GM12892 (cell line): ENCODE results near the gene MFAP4.

Source experiments
- DNase-seq: peaks from one replicate; pipeline ENCODE4 v3.0.0; 2011; ENCODE audit not compliant: insufficient read length
- FAIRE-seq: peaks from 2 replicates; lab custom pipeline; 2011; peaks lifted over from hg19 to GRCh38; lab: Jason Lieb, UNC
- POLR2A ChIP-seq: IDR thresholded peaks from 2 replicates; pipeline ENCODE4 v1.6.1; 2011; ENCODE audit warnings: low read depth, low read length, control low read depth
- POLR2AphosphoS5 ChIP-seq: IDR thresholded peaks from 2 replicates; pipeline ENCODE4 v1.6.1; 2011; ENCODE audit warnings: low read depth, low read length, control low read depth
- TAF1 ChIP-seq: IDR thresholded peaks from 2 replicates; pipeline ENCODE4 v1.6.1; 2011; ENCODE audit warnings: low read depth, mild to moderate bottlenecking, control low read depth, low read length, borderline replicate concordance

MFAP4 gene

DNA sequence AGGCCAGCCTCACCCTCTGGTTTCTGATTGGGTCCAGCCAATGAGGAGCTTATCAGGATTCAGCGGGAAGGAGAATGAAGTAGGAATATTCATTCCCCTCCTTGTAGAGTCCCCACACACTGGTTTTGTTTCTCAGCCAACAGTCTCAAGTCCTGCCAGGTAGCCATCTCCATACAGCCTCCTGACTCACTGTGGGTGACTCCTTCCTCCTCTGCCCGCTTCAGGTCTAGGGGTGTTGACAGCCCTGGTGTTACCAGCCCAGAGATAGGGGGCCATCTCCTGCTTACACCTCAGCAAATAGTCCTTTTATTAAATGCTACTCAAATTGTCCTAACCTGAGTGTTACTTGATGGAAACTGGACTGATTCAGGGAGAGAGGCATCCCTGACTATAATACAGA lies 4.0 kb upstream of the MFAP4 start:
- no peak for TF ChIP-seq TAF1
- TF ChIP-seq POLR2A: no peak
- no peak for TF ChIP-seq POLR2AphosphoS5
- FAIRE-seq (no peak), DNase-seq (no peak)

DNA sequence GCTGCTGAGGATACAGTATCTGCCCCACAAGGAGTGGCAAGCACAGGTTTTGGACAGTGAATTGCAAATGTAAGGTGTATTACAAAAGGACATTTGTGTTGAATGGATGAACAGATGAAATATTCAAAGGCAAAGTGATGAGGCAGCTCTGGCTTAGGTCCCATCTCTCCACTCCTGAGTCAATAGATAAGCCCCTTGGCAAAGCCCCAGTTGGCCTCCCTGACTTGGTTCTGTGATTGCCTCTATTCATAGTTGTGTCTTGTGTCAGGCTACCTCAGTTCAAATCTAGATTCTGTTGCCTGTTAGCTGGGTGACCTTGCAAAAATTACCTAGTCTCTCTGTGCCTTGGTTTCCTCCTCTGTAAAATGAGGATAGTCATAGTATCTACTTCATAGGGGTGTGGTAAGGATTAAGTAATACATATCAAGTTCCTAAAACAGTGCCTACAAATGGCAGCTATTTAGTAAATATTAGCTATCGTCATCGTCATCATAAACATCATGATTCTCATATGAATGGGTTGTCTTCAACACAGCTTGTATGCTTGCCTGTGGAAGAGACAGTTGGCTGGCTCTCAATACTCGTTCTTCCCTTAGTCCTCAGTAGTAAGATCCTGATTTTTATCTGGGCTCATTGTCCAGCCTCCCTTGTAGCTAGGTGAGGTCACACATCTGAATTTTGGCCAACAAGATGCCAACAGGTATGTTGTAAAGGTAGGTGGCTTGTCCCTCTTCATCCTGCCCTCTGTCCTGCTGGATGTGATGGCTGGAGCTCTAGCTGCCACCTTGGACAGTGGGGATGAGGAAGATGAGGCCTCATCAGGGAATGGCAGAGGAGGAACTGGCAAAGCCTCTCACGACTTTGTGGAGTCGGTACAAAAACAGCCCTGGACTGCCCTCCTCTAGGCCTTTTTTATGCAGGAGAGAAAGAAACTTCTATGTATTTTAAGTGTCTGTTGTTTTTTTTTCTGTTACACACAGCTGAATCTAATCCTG lies 2.1 kb upstream of the MFAP4 start:
- TF ChIP-seq POLR2A (no peak), POLR2AphosphoS5 (no peak), TAF1 (no peak)
- DNase-seq (no peak), FAIRE-seq (no peak)

DNA sequence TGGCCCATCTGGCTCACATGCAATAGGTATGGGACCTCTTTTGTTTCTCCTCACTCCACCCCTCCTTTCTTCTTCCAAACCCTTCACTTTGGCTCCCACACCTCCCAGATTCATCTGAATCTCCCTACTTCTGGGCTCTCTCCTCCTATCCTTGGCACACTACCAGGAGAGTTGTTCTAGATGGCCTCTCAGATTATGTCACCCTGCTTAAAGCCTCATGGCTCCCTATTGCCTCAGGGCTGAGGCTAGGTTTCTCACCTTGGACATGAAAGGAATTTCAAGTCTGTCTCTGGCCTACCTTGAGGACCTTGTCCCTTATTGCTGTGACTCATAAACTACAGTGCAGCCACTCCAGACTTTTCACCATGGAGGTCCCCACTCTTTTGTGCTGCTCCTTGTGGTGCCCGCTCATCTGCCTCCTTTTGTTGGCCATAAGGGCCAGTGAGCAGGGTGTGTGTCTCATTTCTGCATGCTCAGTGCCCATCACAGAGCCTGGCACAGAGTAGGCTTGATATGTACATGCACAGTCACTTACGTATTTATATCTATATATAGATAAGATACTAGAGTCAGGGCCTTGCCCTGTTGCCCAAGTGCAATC lies 1.0 kb upstream of the MFAP4 start:
- TF ChIP-seq POLR2AphosphoS5 (no peak), POLR2A (no peak), TAF1 (no peak)
- FAIRE-seq (no peak), DNase-seq (no peak)

DNA sequence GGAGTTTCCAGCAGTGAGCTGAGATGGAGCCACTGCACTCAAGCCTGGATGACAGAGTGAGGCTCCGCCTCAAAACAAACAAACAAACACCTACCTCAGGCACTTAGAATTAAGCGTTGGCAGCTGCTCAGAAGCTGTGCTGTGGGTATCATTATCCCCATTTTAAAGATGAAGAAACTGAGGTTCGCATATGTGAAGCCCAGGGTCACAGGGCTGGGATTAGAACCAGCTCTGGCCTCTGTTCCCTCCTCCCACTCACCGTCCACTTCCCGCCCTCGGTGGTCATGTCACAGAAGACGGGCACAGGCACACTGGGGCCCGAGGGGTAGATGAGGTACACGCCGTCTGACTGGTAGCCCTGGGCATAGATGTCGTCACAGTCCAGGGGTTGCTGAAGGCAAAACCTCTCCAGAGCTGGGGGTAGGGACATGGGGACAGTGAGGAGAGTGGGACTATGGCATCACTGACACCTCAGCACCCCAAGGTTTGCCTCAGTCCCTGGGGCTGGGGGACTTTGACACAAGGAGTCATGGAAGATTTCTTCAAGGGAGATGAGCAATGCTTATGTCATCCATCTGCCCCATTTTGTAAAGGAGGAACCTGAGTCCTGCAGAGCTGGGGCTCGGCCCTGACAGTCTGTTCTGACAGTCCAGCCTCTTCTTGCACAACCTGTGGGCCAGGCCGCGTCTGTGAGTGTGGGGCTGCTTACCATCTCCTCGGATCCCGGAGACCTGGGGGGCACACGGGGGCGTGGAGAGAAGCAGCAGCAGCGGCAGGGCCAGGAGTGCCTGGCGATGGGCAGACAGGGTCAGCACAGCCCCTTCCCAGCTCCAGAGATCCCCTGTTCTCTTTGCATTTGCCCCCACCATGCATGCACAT lies 700 bp downstream of the MFAP4 start:
- TF ChIP-seq POLR2A (no peak), POLR2AphosphoS5 (no peak), TAF1 (no peak)
- FAIRE-seq (no peak), DNase-seq (no peak)

DNA sequence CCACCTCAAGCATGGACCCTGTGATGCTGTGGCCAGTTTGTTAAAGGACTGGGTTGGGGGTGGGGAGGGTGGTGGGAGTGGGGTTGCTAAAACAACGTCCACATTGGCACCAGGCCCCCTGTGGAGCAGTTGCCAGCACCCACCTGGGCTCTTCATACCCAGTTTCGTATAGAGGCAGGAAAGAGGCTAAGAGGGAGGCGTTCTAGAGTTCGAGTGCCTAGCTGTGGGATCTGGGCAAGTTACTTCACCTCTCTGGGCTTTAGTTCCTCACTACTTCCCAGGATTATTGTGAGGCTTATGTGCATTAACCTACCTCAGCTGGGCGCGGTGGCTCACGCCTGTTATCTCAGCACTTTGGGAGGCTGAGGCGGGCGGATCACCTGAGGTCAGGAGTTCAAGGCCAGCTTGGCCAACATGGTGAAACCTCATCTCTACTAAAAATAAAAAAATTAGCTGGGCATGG lies 1.4 kb downstream of the MFAP4 start:
- no peak for TF ChIP-seq TAF1
- no peak for TF ChIP-seq POLR2AphosphoS5
- no peak for TF ChIP-seq POLR2A
- DNase-seq: no peak
- FAIRE-seq: no peak

DNA sequence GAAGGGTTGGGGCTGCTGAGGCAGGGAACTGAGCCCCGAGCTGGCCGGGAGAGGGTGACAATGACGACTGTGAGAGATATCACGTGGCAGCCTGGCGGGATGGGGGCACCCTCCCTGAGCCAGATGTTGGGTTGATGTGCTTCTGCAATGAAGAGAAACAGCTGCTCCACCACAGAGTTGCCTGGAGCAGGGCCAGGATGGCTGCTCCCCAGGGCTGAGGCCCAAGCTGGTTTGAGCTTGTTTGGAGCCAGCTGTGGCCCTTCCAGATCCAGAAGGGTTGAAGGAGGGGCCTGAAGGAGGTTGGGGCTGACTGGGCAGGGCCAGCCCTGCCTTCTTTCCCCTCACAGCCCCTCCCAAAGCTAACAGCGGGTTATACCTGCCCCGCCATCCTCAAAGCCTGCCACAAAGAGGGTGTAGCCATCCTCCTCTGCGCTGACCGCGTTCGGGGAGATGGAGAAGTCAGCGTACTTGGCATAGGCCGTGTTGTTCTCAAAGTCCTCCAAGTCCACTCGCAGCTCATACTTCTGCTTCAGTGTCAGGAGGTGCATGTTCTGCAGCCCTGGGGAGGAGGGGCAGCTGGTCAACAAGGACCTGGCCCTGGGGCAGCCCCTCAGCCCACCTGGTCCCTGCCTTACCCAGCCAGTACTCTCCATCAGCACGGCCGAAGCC lies 2.1 kb downstream of the MFAP4 start:
- DNase-seq: no peak
- FAIRE-seq: no peak
- no peak for TF ChIP-seq POLR2A
- no peak for TF ChIP-seq TAF1
- no peak for TF ChIP-seq POLR2AphosphoS5

DNA sequence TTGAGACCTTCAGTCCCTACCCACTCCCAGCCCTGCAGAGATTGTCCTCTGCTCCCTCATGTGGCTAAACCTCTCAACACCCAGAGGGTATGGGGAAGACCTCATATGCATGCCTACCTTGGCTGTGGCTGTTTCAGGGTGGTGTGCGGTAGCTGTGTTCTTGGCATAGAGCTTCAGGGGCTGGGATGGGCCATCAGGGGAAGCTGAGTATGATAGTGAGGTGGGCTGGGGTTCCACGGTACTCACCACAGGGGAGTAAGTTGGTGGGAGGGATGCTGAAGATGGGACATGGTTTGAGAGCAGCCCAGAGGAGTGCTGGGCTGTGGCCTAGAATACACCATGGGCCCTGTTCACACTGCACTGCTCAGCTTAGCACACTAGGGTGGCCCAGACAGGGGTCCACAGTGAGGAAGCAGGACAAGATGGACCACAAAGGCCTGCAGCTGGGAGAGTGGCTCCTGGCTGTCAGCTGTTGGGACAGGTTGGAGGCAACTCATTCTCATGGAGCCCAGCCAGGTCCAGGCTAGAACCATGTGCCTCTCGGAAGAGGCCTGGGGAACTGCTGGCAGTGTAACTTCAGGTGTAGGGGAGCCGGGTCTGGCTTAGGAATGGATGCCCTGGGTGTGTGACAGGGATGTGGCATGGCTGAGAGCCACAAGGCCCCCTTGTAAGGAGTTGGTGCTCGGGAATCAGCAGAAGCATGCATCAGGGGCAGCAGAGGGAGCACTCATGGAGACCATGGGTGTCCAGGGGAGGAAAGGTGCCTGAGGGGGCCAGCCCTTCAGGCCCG lies 3.1 kb downstream of the MFAP4 start:
- TF ChIP-seq POLR2AphosphoS5: no peak
- TF ChIP-seq TAF1: no peak
- no peak for TF ChIP-seq POLR2A
- DNase-seq (no peak), FAIRE-seq (no peak)

DNA sequence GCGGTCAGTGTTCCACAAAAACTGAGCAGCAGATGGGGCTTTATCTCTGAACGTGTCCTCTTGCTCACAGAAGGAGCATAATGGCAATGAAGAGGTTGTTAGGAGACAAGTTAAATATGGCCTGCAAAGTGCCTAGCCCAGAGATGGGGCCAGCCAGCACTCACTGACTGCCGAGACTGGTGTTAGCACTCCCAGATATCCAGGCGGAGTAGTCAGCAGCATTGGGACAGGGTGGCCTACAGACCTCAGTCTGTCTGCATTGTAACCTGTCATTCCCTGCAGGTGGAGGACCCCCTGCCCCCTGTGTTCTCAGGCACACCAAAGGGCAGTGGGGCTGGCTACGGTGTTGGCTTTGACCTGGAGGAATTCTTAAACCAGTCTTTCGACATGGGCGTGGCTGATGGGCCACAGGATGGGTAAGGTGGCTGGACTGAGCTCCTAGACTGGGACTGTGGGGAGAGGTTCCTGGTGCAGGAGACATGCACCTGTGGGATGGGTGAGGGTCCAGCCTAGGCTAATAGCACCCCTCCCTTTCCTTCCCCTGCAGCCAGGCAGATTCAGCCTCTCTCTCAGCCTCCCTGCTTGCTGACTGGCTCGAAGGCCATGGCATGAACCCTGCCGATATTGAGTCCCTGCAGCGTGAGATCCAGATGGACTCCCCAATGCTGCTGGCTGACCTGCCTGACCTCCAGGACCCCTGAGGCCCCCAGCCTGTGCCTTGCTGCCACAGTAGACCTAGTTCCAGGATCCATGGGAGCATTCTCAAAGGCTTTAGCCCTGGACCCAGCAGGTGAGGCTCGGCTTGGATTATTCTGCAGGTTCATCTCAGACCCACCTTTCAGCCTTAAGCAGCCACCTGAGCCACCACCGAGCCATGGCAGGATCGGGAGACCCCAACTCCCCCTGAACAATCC lies 4.2 kb downstream of the MFAP4 start:
- TF ChIP-seq POLR2A (no peak), POLR2AphosphoS5 (no peak), TAF1 (no peak)
- DNase-seq: no peak
- FAIRE-seq: no peak
